H1 (cell line): Measurements from ENCODE around the gene VEZT. TPM values are rescaled to one million over a fixed set of nuclear protein-coding genes. Genes with fewer than 3 reads are reported as not detected.

Experiments
- CTCF ChIA-PET: fragments of 300-600 bp; sonication (Branson Sonifier 250); formaldehyde crosslinking; loops from one replicate; lab custom pipeline; 2021; ENCODE audit not compliant: partially characterized antibody; lab: Charles Lee
- POLR2A ChIA-PET: fragments of 300-600 bp; sonication (Branson Sonifier 250); formaldehyde crosslinking; loops from one replicate; lab custom pipeline; 2021; ENCODE audit warnings: inconsistent platforms; ENCODE audit not compliant: partially characterized antibody; lab: Charles Lee
- DNase-seq, 2 experiments: peaks; one replicate each; pipeline versions ENCODE4 v3.0.0 to v3.0.0-alpha.2; 2010 to 2022; ENCODE audit warnings: low spot score in 2 of 2, low read depth in 1 of 2, mixed read lengths in 1 of 2
- FAIRE-seq: peaks from 2 replicates; lab custom pipeline; 2011; peaks lifted over from hg19 to GRCh38; lab: Jason Lieb, UNC
- H2AFZ ChIP-seq: 2 replicates; pipeline ENCODE4 v1.8.1; 2012; ENCODE audit warnings: low read length, inconsistent platforms
- H2AK5ac ChIP-seq: 2 replicates; pipeline ENCODE4 v1.6.1; 2013; ENCODE audit warnings: low read depth, low read length
- H2BK120ac ChIP-seq: replicated peaks from 2 replicates; pipeline ENCODE3; 2013; ENCODE audit warnings: low read depth, low read length, inconsistent platforms
- H2BK12ac ChIP-seq: 2 replicates; pipeline ENCODE4 v1.6.1; 2013; ENCODE audit warnings: low read depth, low read length
- H2BK15ac ChIP-seq: 2 replicates; pipeline ENCODE4 v1.6.1; 2013; ENCODE audit warnings: low read length
- H2BK20ac ChIP-seq: 2 replicates; pipeline ENCODE4 v1.6.1; 2013; ENCODE audit warnings: low read length
- H2BK5ac ChIP-seq: 2 replicates; pipeline ENCODE4 v1.6.1; 2013; ENCODE audit warnings: low read depth, low read length
- H3K14ac ChIP-seq: 2 replicates; pipeline ENCODE4 v1.6.1; 2013; ENCODE audit warnings: inconsistent platforms; ENCODE audit not compliant: insufficient read length
- H3K18ac ChIP-seq: 2 replicates; pipeline ENCODE4 v1.6.1; 2013; ENCODE audit warnings: low read length; ENCODE audit errors: extremely low read depth
- H3K23ac ChIP-seq: 2 replicates; pipeline ENCODE4 v1.6.1; 2013; ENCODE audit warnings: inconsistent platforms; ENCODE audit not compliant: insufficient read length
- H3K23me2 ChIP-seq: 2 replicates; pipeline ENCODE4 v1.6.1; 2013; ENCODE audit warnings: low read depth, low read length
- H3K27ac ChIP-seq: 2 replicates; pipeline ENCODE4 v1.6.1; 2011; ENCODE audit warnings: low read depth, low read length, inconsistent platforms
- H3K27me3 ChIP-seq, 4 experiments: replicated peaks in 1 of 4; 1 replicate in 1 of 4; 2 replicates in 3 of 4; pipeline versions ENCODE4 v1.6.1 to v1.8.1; 2011 to 2013; ENCODE audit warnings: low read length in 3 of 4, mild to moderate bottlenecking in 3 of 4, inconsistent platforms in 2 of 4, mixed read lengths in 2 of 4, moderate library complexity in 1 of 4; ENCODE audit not compliant: control insufficient read depth in 3 of 4, insufficient read depth in 3 of 4; ENCODE audit errors: extremely low read depth in 1 of 4
- H3K36me3 ChIP-seq, 4 experiments: 2 replicates each; pipeline versions ENCODE4 v1.6.1 to v1.8.1; 2011 to 2013; ENCODE audit warnings: mild to moderate bottlenecking in 4 of 4, low read length in 3 of 4, moderate library complexity in 2 of 4, control low read depth in 1 of 4, inconsistent platforms in 1 of 4; ENCODE audit not compliant: insufficient read depth in 4 of 4, control insufficient read depth in 2 of 4
- H3K4ac ChIP-seq: replicated peaks from 2 replicates; pipeline ENCODE3; 2013; ENCODE audit warnings: low read length, low read depth, mixed read lengths, inconsistent platforms; ENCODE audit not compliant: insufficient read length
- H3K4me1 ChIP-seq, 4 experiments: replicated peaks in 1 of 4; 1 replicate in 1 of 4; 2 replicates in 3 of 4; pipeline versions ENCODE4 v1.6.1 to v1.8.1; 2011 to 2013; ENCODE audit warnings: low read length in 3 of 4, inconsistent platforms in 2 of 4, mixed read lengths in 1 of 4; ENCODE audit not compliant: insufficient read depth in 4 of 4, control insufficient read depth in 3 of 4
- H3K4me2 ChIP-seq, 2 experiments: 2 replicates each; pipeline versions ENCODE4 v1.6.1 to v1.8.1; 2011 to 2013; ENCODE audit warnings: low read depth in 2 of 2, low read length in 2 of 2, control low read depth in 1 of 2, inconsistent platforms in 1 of 2, mild to moderate bottlenecking in 1 of 2; ENCODE audit not compliant: insufficient read depth in 1 of 2
- H3K4me3 ChIP-seq, 4 experiments: fragments of 200-600, 300-600 bp in 1 of 4; sonication (generic), shearing (Covaris generic), sonication (Bioruptor Twin) in 1 of 4; 2 replicates each; pipeline versions ENCODE4 v1.5.1 to v1.8.1; 2011 to 2016; ENCODE audit warnings: low read length in 4 of 4, low read depth in 3 of 4, control low read depth in 2 of 4, inconsistent platforms in 2 of 4, mild to moderate bottlenecking in 2 of 4, mixed read lengths in 1 of 4, moderate library complexity in 1 of 4; ENCODE audit not compliant: insufficient read depth in 2 of 4; ENCODE audit errors: extremely low read depth in 1 of 4
- H3K56ac ChIP-seq: replicated peaks from 2 replicates; pipeline ENCODE3; 2013; ENCODE audit warnings: low read depth, mild to moderate bottlenecking, mixed read lengths, low read length, inconsistent platforms; ENCODE audit not compliant: insufficient read length
- H3K79me1 ChIP-seq: 2 replicates; pipeline ENCODE4 v1.6.1; 2013; ENCODE audit warnings: low read depth, low read length, control low read depth
- H3K79me2 ChIP-seq, 2 experiments: 2 replicates each; pipeline versions ENCODE4 v1.6.1 to v1.8.1; 2012 to 2013; ENCODE audit warnings: low read length in 2 of 2, mild to moderate bottlenecking in 2 of 2, inconsistent platforms in 1 of 2; ENCODE audit not compliant: insufficient read depth in 2 of 2, control insufficient read depth in 1 of 2
- H3K9ac ChIP-seq, 4 experiments: replicated peaks in 1 of 4; 1 replicate in 1 of 4; 2 replicates in 3 of 4; pipeline versions ENCODE4 v1.6.1 to v1.8.1; 2011 to 2013; ENCODE audit warnings: low read depth in 3 of 4, low read length in 3 of 4, control low read depth in 2 of 4, mild to moderate bottlenecking in 2 of 4, moderate library complexity in 2 of 4, inconsistent platforms in 1 of 4; ENCODE audit errors: extremely low read depth in 1 of 4
- H3K9me3 ChIP-seq, 2 experiments: 2 replicates each; pipeline versions ENCODE4 v1.6.1 to v1.8.1; 2012 to 2013; ENCODE audit warnings: mild to moderate bottlenecking in 2 of 2, moderate library complexity in 2 of 2, control low read depth in 1 of 2, inconsistent platforms in 1 of 2, low read depth in 1 of 2, low read length in 1 of 2, mixed read lengths in 1 of 2; ENCODE audit not compliant: insufficient read depth in 2 of 2
- H4K20me1 ChIP-seq, 2 experiments: replicated peaks in 1 of 2; 2 replicates each; pipeline versions ENCODE3 to v1.8.1; 2011 to 2013; ENCODE audit warnings: inconsistent platforms in 2 of 2, low read length in 2 of 2, mild to moderate bottlenecking in 1 of 2; ENCODE audit not compliant: insufficient read depth in 2 of 2, control insufficient read depth in 1 of 2
- H4K5ac ChIP-seq: 2 replicates; pipeline ENCODE4 v1.6.1; 2013; ENCODE audit warnings: low read length, low read depth, mixed read lengths, inconsistent platforms; ENCODE audit not compliant: insufficient read length
- H4K8ac ChIP-seq: 2 replicates; pipeline ENCODE4 v1.8.0; 2013; ENCODE audit warnings: mild to moderate bottlenecking, moderate library complexity, low read length, inconsistent platforms; ENCODE audit not compliant: insufficient read depth; ENCODE audit errors: extremely low read depth
- H4K91ac ChIP-seq: replicated peaks from 2 replicates; pipeline ENCODE3; 2013; ENCODE audit warnings: low read length, mixed read lengths, inconsistent platforms; ENCODE audit not compliant: insufficient read length
- EP300 ChIP-seq, 2 experiments: IDR thresholded peaks; 1 replicate in 1 of 2; 2 replicates in 1 of 2; pipeline ENCODE4 v1.6.1; 2011 to 2012; ENCODE audit warnings: low read depth in 2 of 2, low read length in 2 of 2, mild to moderate bottlenecking in 2 of 2, borderline replicate concordance in 1 of 2, inconsistent platforms in 1 of 2, moderate library complexity in 1 of 2
- EZH2 ChIP-seq: fragments of 200-600 bp; sonication (generic); IDR thresholded peaks from 2 replicates; pipeline ENCODE4 v1.7.1; 2012; ENCODE audit warnings: low read depth, mild to moderate bottlenecking, moderate library complexity, low read length, inconsistent platforms; ENCODE audit not compliant: severe bottlenecking
- FOSL1 ChIP-seq: IDR thresholded peaks from 2 replicates; pipeline ENCODE4 v1.6.1; 2011; ENCODE audit warnings: mild to moderate bottlenecking, low read depth, low read length, moderate library complexity; ENCODE audit not compliant: insufficient read depth
- JUN ChIP-seq: IDR thresholded peaks from 2 replicates; pipeline ENCODE4 v1.6.1; 2011; ENCODE audit warnings: low read depth, mild to moderate bottlenecking, improper control_type of control experiment, low read length
- KDM5A ChIP-seq: fragments of 200-600 bp; IDR thresholded peaks from 2 replicates; pipeline ENCODE4 v1.7.1; 2012; ENCODE audit warnings: mild to moderate bottlenecking, low read length, inconsistent platforms, mixed read lengths
- SIX5 ChIP-seq: IDR thresholded peaks from 2 replicates; pipeline ENCODE4 v1.6.1; 2011; ENCODE audit warnings: mild to moderate bottlenecking, low read depth, low read length
- TBP ChIP-seq: IDR thresholded peaks from 2 replicates; pipeline ENCODE4 v1.6.1; 2011; ENCODE audit warnings: low read depth, low read length, improper control_type of control experiment
- TCF12 ChIP-seq: IDR thresholded peaks from 2 replicates; pipeline ENCODE4 v1.6.1; 2011; ENCODE audit warnings: low read depth, mild to moderate bottlenecking, low read length
- ZNF274 ChIP-seq: IDR thresholded peaks from 2 replicates; pipeline ENCODE4 v1.7.0; 2012; ENCODE audit warnings: low read length, borderline replicate concordance; ENCODE audit errors: extremely low read depth
- WGBS, 2 experiments: shearing (Covaris generic) in 1 of 2; methylation state at CpG; one replicate each; pipeline versions ENCODE4 v1.1.6 to v1.1.7; 2013 to 2015; ENCODE audit warnings: low lambda C conversion rate in 2 of 2, mixed read lengths in 2 of 2, inconsistent platforms in 1 of 2, low coverage in 1 of 2, missing lambda C conversion rate in 1 of 2; ENCODE audit not compliant: insufficient replicate concordance in 2 of 2, insufficient coverage in 1 of 2, insufficient read length in 1 of 2; ENCODE audit errors: extremely low coverage in 1 of 2, missing lambda C conversion rate in 1 of 2; 5-methylcytosine and 5-hydroxymethylcytosine counted together
- polyA plus RNA-seq, 7 experiments: library from polyadenylated mRNA; depleted of rRNA in 3 of 7; stranded (reverse) in 5 of 7; unstranded in 2 of 7; fragments of >200 nt in 5 of 7; fragments of 200-250 nt in 2 of 7; gene quantifications; 1 replicate in 5 of 7; 2 replicates in 1 of 7; 4 replicates in 1 of 7; pipeline versions ENCODE4 v1.2.1 to v1.2.3, GENCODE V29; 2011 to 2013; ENCODE audit warnings: missing spikeins in 2 of 7, mixed read lengths in 2 of 7
- total RNA-seq: library from RNA; stranded (reverse); fragmentation: NEBNext Ultra II Directional; extraction: Animal tissue kit (Norgen Biotek cat#: 25700); gene quantifications from 2 replicates; pipeline ENCODE4 v1.2.1, GENCODE V29; 2021

VEZT gene
- total and polyA plus RNA-seq, 2 of the 8 experiments (the other 6 are each of a cell fraction or from before 2014, with no cell fraction given): 44.0 to 56.1 TPM

DNA sequence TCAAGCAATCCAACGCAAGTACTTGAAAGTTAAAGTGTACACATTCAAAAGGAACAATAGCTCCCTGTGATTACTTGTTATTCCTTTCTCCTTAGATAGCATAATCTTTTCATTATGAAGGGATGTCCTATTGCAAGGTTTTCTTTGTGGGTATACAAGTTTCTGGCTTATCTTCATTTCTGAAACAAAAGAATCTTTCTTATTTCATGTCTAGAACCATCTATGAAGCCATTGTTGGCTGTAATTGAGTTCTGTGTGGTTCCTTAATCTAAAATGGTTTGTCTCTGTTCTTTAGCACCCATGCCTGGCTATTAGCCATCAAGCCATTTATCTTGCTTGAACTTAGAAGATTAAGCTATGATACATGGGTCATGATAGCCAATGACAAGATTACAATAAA is 95.0 kb downstream of the VEZT start:
- Histone ChIP-seq H3K4me1 (no peaks in the 10 kb centered on the region), H4K8ac (no peak overlapping the region), H2AFZ (no peak overlapping the region), H3K23ac (no peak overlapping the region), H3K36me3 (peaks cover 0 to 6% (median 2%) of the 10 kb centered on the region in 4 experiments; a peak in 5 of 8 replicates), H3K4me2 (no peak overlapping the region), H4K91ac (no peak overlapping the region), H3K9ac (no peak overlapping the region), H3K27me3 (no peaks in the 10 kb centered on the region), H3K27ac (no peak overlapping the region), H2AK5ac (no peak overlapping the region), H3K56ac (no peak overlapping the region), H3K4ac (no peak overlapping the region), H2BK5ac (no peak overlapping the region), H3K18ac (no peak overlapping the region), H3K23me2 (no peaks in the 10 kb centered on the region; the same call in 1 of the 2 replicates), H2BK120ac (no peak overlapping the region), H3K79me2 (no peaks in the 10 kb centered on the region), H3K4me3 (no peak overlapping the region), H2BK20ac (no peak overlapping the region), H3K79me1 (no peaks in the 10 kb centered on the region), H4K5ac (no peak overlapping the region), H2BK12ac (no peak overlapping the region), H4K20me1 (no peaks in the 10 kb centered on the region), H3K14ac (no peak overlapping the region), H3K9me3 (no peaks in the 10 kb centered on the region), H2BK15ac (no peak overlapping the region)
- ChIA-PET POLR2A (interaction anchor here (0.6 kb wide), 2 partner anchors 107 to 240 kb away, joined by 3 to 6 read pairs; no protein-coding TSS in a partner anchor), CTCF (no interaction called here)
- FAIRE-seq (no peak), DNase-seq (no peak)
- WGBS, 2 experiments: 93% methylated on average over 1 of the region's 1 CpG; no CpG with 5 or more reads in 1 of the 2 experiments
- TF ChIP-seq EP300 (IDR thresholded peaks at IDR 0.05; ENCODE audit: borderline replicate concordance in 1 of 2, low read depth in 2 of 2, low read length in 2 of 2) (no peak), TBP (no peak), ZNF274 (no peak), JUN (no peak), FOSL1 (no peak), EZH2 (no peak), KDM5A (no peak), SIX5 (no peak), TCF12 (no peak)
